ENCODE measurements around the gene MAPK8IP1.

The MAPK8IP1 gene

GRCh38 chr11:45941285-45941684 is 55.8 kb downstream of the MAPK8IP1 start:
- DNase-seq (ENCODE audit: low read depth in 4 of 4, low spot score in 1 of 4) = no peak

- DNase-seq (ENCODE audit: low read depth in 4 of 4, low spot score in 1 of 4) = no peak
These were observed 56.9 kb downstream of the MAPK8IP1 start for GRCh38 chr11:45942381-45942780.

- DNase-seq (ENCODE audit: low read depth in 4 of 4, low spot score in 1 of 4) = no peak
These were observed 60.0 kb downstream of the MAPK8IP1 start for GRCh38 chr11:45945397-45945999.

- no peak for DNase-seq (ENCODE audit: low read depth in 4 of 4, low spot score in 1 of 4)
These were observed 62.4 kb downstream of the MAPK8IP1 start for GRCh38 chr11:45947885-45948284.

DNA sequence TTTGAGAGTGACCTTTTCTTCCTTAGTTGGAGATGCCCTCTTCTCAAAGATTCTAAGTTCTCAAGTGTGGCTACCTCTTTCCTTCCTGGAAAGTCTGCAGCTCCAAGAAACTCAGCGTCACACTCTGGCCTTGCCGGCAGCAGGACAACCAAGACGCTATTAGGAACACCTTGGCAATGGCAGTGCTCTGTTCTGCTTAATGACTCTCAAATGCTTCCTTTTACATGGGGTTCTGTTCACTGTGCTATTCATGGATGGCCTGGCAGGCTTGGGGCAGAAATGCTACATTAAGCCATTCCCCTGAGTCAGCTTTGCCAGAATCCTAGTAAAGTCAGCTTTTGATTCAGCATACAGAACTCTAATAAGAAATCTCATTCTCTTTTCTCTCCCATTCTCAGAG is 62.9 kb downstream of the MAPK8IP1 start:
- DNase-seq (ENCODE audit: low read depth in 4 of 4, low spot score in 1 of 4) = no peak

DNA sequence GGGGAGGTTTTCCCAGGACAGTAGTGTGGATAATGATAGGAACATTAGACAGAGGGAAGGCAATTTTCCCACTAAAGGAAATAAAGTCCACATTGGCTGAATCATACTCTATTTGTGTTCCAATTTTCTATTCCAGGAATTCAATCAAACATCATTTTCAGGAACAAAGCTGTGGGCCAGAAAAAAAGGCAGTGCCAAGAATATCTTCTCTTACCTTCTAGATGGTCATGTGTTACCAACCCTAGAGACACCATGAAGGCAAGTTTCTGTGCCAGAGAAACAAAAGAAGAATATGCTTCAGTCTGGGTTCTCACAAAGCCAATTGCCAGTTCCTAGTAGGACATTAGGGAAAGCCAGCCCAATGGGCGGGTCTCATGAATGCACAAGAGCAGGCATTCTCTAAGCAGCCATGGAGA is 64.5 kb downstream of the MAPK8IP1 start:
- DNase-seq (ENCODE audit: low read depth in 4 of 4, low spot score in 1 of 4) = no peak
